SK-N-SH (cell line): ENCODE measurements around the gene TTC27. TPM values are rescaled to one million over a fixed set of nuclear protein-coding genes. Genes with fewer than 3 reads are reported as not detected.

Experiments used
- CTCF ChIA-PET: fragments of 300-600, 350-600 bp; formaldehyde crosslinking; extraction: SDS; loops from one replicate; lab custom pipeline; 2021; lab: Yijun Ruan, JAX
- POLR2A ChIA-PET: fragments of 350-600 bp; sonication (Branson Sonifier 250); formaldehyde crosslinking; extraction: SDS; loops from one replicate; lab custom pipeline; 2020; ENCODE audit warnings: antibody characterized with exemption, inconsistent platforms; lab: Yijun Ruan, JAX
- DNase-seq: peaks from one replicate; pipeline ENCODE4 v3.0.0; 2012
- H2AFZ ChIP-seq: fragments of 200-600 bp; sonication (generic); 2 replicates; pipeline ENCODE4 v1.8.1; 2016; ENCODE audit warnings: antibody characterized with exemption, mild to moderate bottlenecking, low read depth
- H3F3A ChIP-seq: fragments of 200-600 bp; sonication (generic); replicated peaks from 2 replicates; pipeline ENCODE3; 2016; ENCODE audit warnings: antibody characterized with exemption, mild to moderate bottlenecking; ENCODE audit not compliant: insufficient read depth
- H3K27ac ChIP-seq, 2 experiments: fragments of 200-500 bp in 1 of 2; fragments of 200-600 bp in 1 of 2; sonication (Bioruptor generic) in 1 of 2; sonication (generic), shearing (Covaris generic) in 1 of 2; 2 replicates each; pipeline versions ENCODE4 v1.5.1 to v1.6.1; 2014 to 2016; ENCODE audit warnings: low read depth in 2 of 2, inconsistent platforms in 1 of 2, low read length in 1 of 2, mild to moderate bottlenecking in 1 of 2, mixed read lengths in 1 of 2
- H3K27me3 ChIP-seq: fragments of 200-600 bp; sonication (generic), shearing (Covaris generic); 2 replicates; pipeline ENCODE4 v1.6.1; 2016; ENCODE audit warnings: mixed run types; ENCODE audit not compliant: insufficient read depth
- H3K36me3 ChIP-seq, 2 experiments: fragments of 200-500 bp in 1 of 2; fragments of 200-600 bp in 1 of 2; sonication (Bioruptor generic) in 1 of 2; sonication (generic) in 1 of 2; replicated peaks in 1 of 2; 2 replicates each; pipeline versions ENCODE3 to v1.5.1; 2014 to 2016; ENCODE audit warnings: low read length in 1 of 2, mild to moderate bottlenecking in 1 of 2; ENCODE audit not compliant: insufficient read depth in 2 of 2, control insufficient read depth in 1 of 2
- H3K4me1 ChIP-seq, 2 experiments: fragments of 200-500 bp in 1 of 2; fragments of 200-600 bp in 1 of 2; sonication (Bioruptor generic) in 1 of 2; sonication (generic), shearing (Covaris generic) in 1 of 2; 2 replicates each; pipeline versions ENCODE4 v1.5.1 to v1.6.1; 2014 to 2016; ENCODE audit warnings: low read depth in 1 of 2, low read length in 1 of 2, mixed run types in 1 of 2; ENCODE audit not compliant: insufficient read depth in 2 of 2, control insufficient read depth in 1 of 2
- H3K4me2 ChIP-seq: fragments of 200-600 bp; sonication (generic), shearing (Covaris generic); 2 replicates; pipeline ENCODE4 v1.6.1; 2017; ENCODE audit warnings: mixed run types
- H3K4me3 ChIP-seq, 2 experiments: fragments of 200-500 bp in 1 of 2; fragments of 200-600 bp in 1 of 2; sonication (Bioruptor generic) in 1 of 2; sonication (generic), shearing (Covaris generic) in 1 of 2; 2 replicates each; pipeline versions ENCODE4 v1.5.1 to v1.8.1; 2014 to 2016; ENCODE audit warnings: low read depth in 2 of 2, inconsistent platforms in 1 of 2, low read length in 1 of 2, mild to moderate bottlenecking in 1 of 2, mixed read lengths in 1 of 2, moderate library complexity in 1 of 2
- H3K79me2 ChIP-seq: fragments of 200-600 bp; sonication (generic); 2 replicates; pipeline ENCODE4 v1.8.1; 2017; ENCODE audit warnings: mild to moderate bottlenecking; ENCODE audit not compliant: insufficient read depth
- H3K9ac ChIP-seq: fragments of 200-600 bp; sonication (generic); 2 replicates; pipeline ENCODE4 v1.6.1; 2017; ENCODE audit warnings: mixed run types
- H3K9me2 ChIP-seq: fragments of 200-600 bp; sonication (generic); 2 replicates; pipeline ENCODE4 v1.6.1; 2017; ENCODE audit warnings: mixed run types
- H3K9me3 ChIP-seq: fragments of 200-600 bp; sonication (generic); 2 replicates; pipeline ENCODE4 v1.6.1; 2017; ENCODE audit warnings: mixed run types, mild to moderate bottlenecking, moderate library complexity
- H4K20me1 ChIP-seq: fragments of 200-600 bp; sonication (generic); 2 replicates; pipeline ENCODE4 v1.6.1; 2017; ENCODE audit warnings: mild to moderate bottlenecking, mixed run types; ENCODE audit not compliant: insufficient read depth
- ELF1 ChIP-seq: IDR thresholded peaks from 2 replicates; pipeline ENCODE4 v1.4.0; 2012
- FOXJ3 ChIP-seq: sonication (generic); formaldehyde crosslinking; IDR thresholded peaks from 2 replicates; pipeline ENCODE4 v1.5.1; 2020; ENCODE audit warnings: mild to moderate bottlenecking, missing genetic modification reagents
- FOXM1 ChIP-seq: IDR thresholded peaks from 2 replicates; pipeline ENCODE4 v1.4.0; 2012; ENCODE audit warnings: low read depth, mild to moderate bottlenecking
- GABPA ChIP-seq: IDR thresholded peaks from 2 replicates; pipeline ENCODE4 v1.4.0; 2012; ENCODE audit warnings: low read depth, mild to moderate bottlenecking
- GATA2 ChIP-seq: sonication (generic); formaldehyde crosslinking; IDR thresholded peaks from 2 replicates; pipeline ENCODE4 v1.5.0; 2020; ENCODE audit warnings: mild to moderate bottlenecking, missing genetic modification reagents
- MEF2A ChIP-seq: IDR thresholded peaks from 2 replicates; pipeline ENCODE4 v1.4.0; 2012; ENCODE audit warnings: low read depth, borderline replicate concordance
- NFIC ChIP-seq: IDR thresholded peaks from 2 replicates; pipeline ENCODE4 v1.4.0; 2012; ENCODE audit warnings: borderline replicate concordance
- NRF1 ChIP-seq: IDR thresholded peaks from 2 replicates; pipeline ENCODE4 v1.6.1; 2012; ENCODE audit warnings: low read depth, mild to moderate bottlenecking, low read length
- RAD21 ChIP-seq: IDR thresholded peaks from 2 replicates; pipeline ENCODE4 v1.6.1; 2012; ENCODE audit warnings: mild to moderate bottlenecking, low read length
- RCOR1 ChIP-seq: fragments of 150-350 bp; IDR thresholded peaks from 2 replicates; pipeline ENCODE4 v1.6.1; 2017; ENCODE audit warnings: antibody characterized with exemption, low read length
- RFX5 ChIP-seq: IDR thresholded peaks from 2 replicates; pipeline ENCODE4 v1.6.1; 2012; ENCODE audit warnings: mild to moderate bottlenecking, improper control_type of control experiment, low read length
- RXRA ChIP-seq: IDR thresholded peaks from 2 replicates; pipeline ENCODE4 v1.4.0; 2012; ENCODE audit warnings: low read depth, mild to moderate bottlenecking, borderline replicate concordance
- SIN3A ChIP-seq: IDR thresholded peaks from 2 replicates; pipeline ENCODE4 v1.6.1; 2012; ENCODE audit warnings: low read depth, mild to moderate bottlenecking, low read length, moderate library complexity, borderline replicate concordance
- TEAD4 ChIP-seq: IDR thresholded peaks from 2 replicates; pipeline ENCODE4 v1.4.0; 2012; ENCODE audit warnings: mild to moderate bottlenecking, borderline replicate concordance; ENCODE audit not compliant: insufficient read depth
- WGBS: methylation state at CpG from one replicate; pipeline ENCODE4 v1.1.6; 2017; ENCODE audit warnings: low lambda C conversion rate; 5-methylcytosine and 5-hydroxymethylcytosine counted together
- polyA plus RNA-seq, 3 experiments: library from polyadenylated mRNA; depleted of rRNA; stranded (reverse); fragments of >200 nt; gene quantifications; 2 replicates each; pipeline ENCODE4 v1.2.3, GENCODE V29; 2012
- TF ChIP-seq, protein P1 (sequence below): IDR thresholded peaks from 2 replicates; pipeline ENCODE4 v1.6.1; 2012; ENCODE audit warnings: mild to moderate bottlenecking, low read depth, low read length, moderate library complexity
- TF ChIP-seq, protein P2 (sequence below): fragments of 150-350 bp; IDR thresholded peaks from 2 replicates; pipeline ENCODE4 v1.6.1; 2017; ENCODE audit warnings: antibody characterized with exemption, low read length, low read depth, borderline replicate concordance
- TF ChIP-seq, protein P3 (sequence below): fragments of 150-350 bp; IDR thresholded peaks from 2 replicates; pipeline ENCODE4 v1.6.1; 2016; ENCODE audit warnings: mild to moderate bottlenecking, low read depth, low read length

TTC27 gene
- polyA plus RNA-seq, 1 of the 3 experiments (the other 2 are of a cell fraction): 14.4 TPM

- H3K27ac ChIP-seq: no peak overlapping the region
- no peak overlapping the region for H3K9ac ChIP-seq
- WGBS: 100% methylated on average over 3 of the region's 3 CpGs
- no peak for TF ChIP-seq NRF1
- no peak for TF ChIP-seq FOXM1
- TF ChIP-seq NFIC: no peak
- no peak for TF ChIP-seq RCOR1
- no peak for TF ChIP-seq GABPA
- TF ChIP-seq MEF2A: no peak
- no peak for TF ChIP-seq RFX5
- TF ChIP-seq GATA2 (CRISPR knock-in tag): no peak
- TF ChIP-seq, protein P1, sequence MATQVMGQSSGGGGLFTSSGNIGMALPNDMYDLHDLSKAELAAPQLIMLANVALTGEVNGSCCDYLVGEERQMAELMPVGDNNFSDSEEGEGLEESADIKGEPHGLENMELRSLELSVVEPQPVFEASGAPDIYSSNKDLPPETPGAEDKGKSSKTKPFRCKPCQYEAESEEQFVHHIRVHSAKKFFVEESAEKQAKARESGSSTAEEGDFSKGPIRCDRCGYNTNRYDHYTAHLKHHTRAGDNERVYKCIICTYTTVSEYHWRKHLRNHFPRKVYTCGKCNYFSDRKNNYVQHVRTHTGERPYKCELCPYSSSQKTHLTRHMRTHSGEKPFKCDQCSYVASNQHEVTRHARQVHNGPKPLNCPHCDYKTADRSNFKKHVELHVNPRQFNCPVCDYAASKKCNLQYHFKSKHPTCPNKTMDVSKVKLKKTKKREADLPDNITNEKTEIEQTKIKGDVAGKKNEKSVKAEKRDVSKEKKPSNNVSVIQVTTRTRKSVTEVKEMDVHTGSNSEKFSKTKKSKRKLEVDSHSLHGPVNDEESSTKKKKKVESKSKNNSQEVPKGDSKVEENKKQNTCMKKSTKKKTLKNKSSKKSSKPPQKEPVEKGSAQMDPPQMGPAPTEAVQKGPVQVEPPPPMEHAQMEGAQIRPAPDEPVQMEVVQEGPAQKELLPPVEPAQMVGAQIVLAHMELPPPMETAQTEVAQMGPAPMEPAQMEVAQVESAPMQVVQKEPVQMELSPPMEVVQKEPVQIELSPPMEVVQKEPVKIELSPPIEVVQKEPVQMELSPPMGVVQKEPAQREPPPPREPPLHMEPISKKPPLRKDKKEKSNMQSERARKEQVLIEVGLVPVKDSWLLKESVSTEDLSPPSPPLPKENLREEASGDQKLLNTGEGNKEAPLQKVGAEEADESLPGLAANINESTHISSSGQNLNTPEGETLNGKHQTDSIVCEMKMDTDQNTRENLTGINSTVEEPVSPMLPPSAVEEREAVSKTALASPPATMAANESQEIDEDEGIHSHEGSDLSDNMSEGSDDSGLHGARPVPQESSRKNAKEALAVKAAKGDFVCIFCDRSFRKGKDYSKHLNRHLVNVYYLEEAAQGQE: no peak
- no peak for TF ChIP-seq TEAD4
- TF ChIP-seq ELF1: no peak
- no peak for TF ChIP-seq RXRA
- TF ChIP-seq, protein P2, sequence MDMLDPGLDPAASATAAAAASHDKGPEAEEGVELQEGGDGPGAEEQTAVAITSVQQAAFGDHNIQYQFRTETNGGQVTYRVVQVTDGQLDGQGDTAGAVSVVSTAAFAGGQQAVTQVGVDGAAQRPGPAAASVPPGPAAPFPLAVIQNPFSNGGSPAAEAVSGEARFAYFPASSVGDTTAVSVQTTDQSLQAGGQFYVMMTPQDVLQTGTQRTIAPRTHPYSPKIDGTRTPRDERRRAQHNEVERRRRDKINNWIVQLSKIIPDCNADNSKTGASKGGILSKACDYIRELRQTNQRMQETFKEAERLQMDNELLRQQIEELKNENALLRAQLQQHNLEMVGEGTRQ: no peak
- no peak for TF ChIP-seq RAD21
- TF ChIP-seq SIN3A: no peak
- TF ChIP-seq, protein P3, sequence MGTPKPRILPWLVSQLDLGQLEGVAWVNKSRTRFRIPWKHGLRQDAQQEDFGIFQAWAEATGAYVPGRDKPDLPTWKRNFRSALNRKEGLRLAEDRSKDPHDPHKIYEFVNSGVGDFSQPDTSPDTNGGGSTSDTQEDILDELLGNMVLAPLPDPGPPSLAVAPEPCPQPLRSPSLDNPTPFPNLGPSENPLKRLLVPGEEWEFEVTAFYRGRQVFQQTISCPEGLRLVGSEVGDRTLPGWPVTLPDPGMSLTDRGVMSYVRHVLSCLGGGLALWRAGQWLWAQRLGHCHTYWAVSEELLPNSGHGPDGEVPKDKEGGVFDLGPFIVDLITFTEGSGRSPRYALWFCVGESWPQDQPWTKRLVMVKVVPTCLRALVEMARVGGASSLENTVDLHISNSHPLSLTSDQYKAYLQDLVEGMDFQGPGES: no peak
- TF ChIP-seq FOXJ3 (CRISPR knock-in tag): no peak
- ChIA-PET CTCF (no interaction called here), POLR2A (no interaction called here)
- H3K27me3 ChIP-seq: no peaks in the 10 kb centered on the region
- H3K4me3 ChIP-seq: no peak overlapping the region
- no peaks in the 10 kb centered on the region for H3K79me2 ChIP-seq
- no peaks in the 10 kb centered on the region for H3K36me3 ChIP-seq
- H3K4me2 ChIP-seq: no peak overlapping the region
- H2AFZ ChIP-seq: no peak overlapping the region
- no peak for DNase-seq
- H3K4me1 ChIP-seq: no peaks in the 10 kb centered on the region; a peak in 1 of 4 replicates
- H3K9me3 ChIP-seq: no peaks in the 10 kb centered on the region
- no peaks in the 10 kb centered on the region for H4K20me1 ChIP-seq
- H3F3A ChIP-seq: peaks cover 6% of the 10 kb centered on the region
- no peaks in the 10 kb centered on the region for H3K9me2 ChIP-seq
Observed at GRCh38 chr2:32801741-32802140, 173.9 kb downstream of the TTC27 start.
